Activated effector memory CD4-positive, alpha-beta T cell treated with Interleukin-2 at 50 U/mL for 16 hours (primary cell): ENCODE results near the gene PCDHGB3.
"Not testable (repeated sequence)": the region's sequence is repeated elsewhere in the genome, so short reads cannot be mapped to it uniquely, and the experiment has no call there.

ENCODE experiments used
- DNase-seq: peaks from one replicate; pipeline ENCODE4 v3.0.0-alpha.2; 2020

Gene PCDHGB3

GRCh38 chr5:141369994-141370848, at the start of gene PCDHGB3:
Gene PCDHGB3 (plus strand): TSS chr5:141370242. CDS start chr5:141370395, 153 bp downstream.
- peak; percentile 10 for DNase-seq

DNA sequence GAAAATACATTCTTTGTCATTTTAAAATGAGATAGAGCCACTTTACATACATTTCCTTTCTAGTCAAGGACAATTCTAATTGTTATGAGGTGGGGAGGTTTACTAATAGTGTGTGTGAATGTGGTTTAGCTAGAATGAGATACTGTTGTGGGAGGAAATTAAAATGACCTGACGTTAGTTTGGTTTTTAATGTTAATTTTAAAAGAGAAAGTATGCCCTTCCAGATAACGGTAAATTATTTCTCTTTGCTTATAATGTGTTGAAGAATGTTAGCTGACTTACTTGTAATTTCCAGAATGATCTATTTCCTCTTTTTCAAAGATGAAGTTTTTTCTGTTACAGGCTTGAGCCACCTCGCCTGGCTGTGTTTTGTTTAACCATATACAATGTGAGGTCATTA, 47.8 kb upstream of the PCDHGB3 start:
- no peak for DNase-seq

DNA sequence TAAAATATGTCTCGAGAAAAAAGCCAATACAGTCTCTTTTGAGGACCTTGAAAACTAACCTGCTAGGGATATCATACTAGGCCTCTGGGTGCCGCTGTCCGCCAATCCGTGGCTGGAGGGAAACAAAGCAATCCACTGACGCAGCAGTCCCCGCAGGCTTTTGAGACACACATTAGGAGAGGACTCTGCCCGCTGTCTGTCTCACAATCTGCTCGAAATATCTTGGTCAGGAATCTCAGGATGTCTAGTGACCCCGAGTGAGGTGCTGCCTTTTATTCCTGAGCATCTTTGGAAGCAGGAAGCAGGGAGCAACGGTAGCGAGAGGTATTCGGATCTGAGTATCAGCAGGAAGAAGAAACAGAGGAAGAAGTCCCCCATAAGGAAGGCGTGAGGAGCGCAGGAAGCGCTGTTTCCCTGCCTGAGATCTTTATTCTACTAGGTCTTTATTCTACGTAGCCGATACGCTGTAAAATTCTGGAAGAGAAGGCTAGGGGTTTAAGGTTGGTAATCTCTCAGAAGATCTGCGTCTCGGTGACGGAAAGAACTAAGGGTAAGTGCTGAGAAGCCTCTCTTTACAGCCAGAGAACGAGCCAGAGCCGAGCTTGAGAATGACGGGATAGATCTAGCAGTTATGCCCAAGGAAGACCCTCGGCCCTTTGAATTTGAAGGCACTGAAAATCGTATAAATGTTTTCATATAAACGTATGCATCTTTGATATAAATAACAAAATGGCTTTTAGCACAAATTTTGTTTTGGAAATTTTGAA, 43.8 kb upstream of the PCDHGB3 start:
- peak; percentile 64 for DNase-seq

- DNase-seq, result no peak
Measured at GRCh38 chr5:141328231-141328630, 41.8 kb upstream of the PCDHGB3 start.

DNA sequence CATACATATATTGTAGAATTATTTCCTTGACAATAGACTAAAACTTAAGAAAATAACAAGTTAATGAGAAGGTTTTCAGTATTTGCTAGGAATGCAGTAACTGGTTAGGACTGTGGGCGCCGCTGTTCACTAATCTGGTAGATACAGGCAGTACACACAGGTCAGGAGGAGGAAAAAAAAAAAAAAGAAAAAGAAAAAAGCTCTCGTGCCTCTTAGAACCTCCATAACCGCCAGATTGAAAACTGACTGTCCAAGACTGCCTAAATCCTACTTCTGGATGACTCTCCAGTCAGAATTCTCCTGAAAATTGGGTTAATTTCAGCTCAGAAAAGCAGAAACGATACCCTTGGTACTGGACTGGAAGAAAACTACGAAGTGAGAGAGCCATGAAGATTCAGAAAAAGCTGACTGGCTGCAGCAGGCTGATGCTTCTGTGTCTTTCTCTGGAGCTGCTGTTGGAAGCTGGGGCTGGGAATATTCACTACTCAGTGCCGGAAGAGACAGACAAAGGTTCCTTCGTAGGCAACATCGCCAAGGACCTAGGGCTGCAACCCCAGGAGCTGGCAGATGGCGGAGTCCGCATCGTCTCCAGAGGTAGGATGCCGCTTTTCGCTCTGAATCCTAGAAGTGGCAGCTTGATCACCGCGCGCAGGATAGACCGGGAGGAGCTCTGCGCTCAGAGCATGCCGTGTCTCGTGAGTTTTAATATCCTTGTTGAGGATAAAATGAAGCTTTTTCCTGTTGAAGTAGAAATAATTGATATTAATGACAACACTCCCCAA, 39.6 kb upstream of the PCDHGB3 start, which contains the start of gene PCDHGA1:
Gene PCDHGA1 (plus strand): TSS at position 216 of the 782 bp plus-strand sequence.
- DNase-seq, result no peak

DNA sequence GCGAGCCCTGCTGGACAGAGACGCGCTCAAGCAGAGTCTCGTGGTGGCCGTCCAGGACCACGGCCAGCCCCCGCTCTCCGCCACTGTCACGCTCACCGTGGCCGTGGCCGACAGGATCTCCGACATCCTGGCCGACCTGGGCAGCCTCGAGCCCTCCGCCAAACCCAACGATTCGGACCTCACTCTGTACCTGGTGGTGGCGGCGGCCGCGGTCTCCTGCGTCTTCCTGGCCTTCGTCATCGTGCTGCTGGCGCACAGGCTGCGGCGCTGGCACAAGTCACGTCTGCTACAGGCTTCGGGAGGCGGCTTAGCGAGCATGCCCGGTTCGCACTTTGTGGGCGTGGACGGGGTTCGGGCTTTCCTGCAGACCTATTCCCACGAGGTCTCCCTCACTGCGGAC, 37.5 kb upstream of the PCDHGB3 start:
- DNase-seq, result not testable (repeated sequence)

- DNase-seq, result no peak
Measured at GRCh38 chr5:141338538-141339306, 31.3 kb upstream of the PCDHGB3 start, which contains the start of gene PCDHGA2. Gene PCDHGA2 (plus strand): TSS chr5:141338760.

DNA sequence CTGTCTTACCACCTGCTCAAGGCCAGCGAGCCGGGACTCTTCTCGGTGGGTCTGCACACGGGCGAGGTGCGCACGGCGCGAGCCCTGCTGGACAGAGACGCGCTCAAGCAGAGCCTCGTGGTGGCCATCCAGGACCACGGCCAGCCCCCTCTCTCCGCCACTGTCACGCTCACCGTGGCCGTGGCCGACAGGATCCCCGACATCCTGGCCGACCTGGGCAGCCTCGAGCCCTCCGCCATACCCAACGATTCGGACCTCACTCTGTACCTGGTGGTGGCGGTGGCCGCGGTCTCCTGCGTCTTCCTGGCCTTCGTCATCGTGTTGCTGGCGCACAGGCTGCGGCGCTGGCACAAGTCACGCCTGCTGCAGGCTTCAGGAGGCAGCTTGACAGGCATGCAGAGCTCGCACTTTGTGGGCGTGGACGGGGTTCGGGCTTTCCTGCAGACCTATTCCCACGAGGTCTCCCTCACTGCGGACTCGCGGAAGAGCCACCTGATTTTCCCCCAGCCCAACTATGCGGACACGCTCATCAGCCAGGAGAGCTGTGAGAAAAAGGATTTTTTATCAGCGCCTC, 29.2 kb upstream of the PCDHGB3 start:
- DNase-seq, result not testable (repeated sequence)

GRCh38 chr5:141342773-141343172, 27.3 kb upstream of the PCDHGB3 start:
- no peak for DNase-seq

GRCh38 chr5:141343242-141343952, 26.6 kb upstream of the PCDHGB3 start, which contains the start of gene PCDHGA3:
Gene PCDHGA3 (plus strand): TSS chr5:141343829. CDS start chr5:141344034, 205 bp downstream.
- no peak for DNase-seq

DNA sequence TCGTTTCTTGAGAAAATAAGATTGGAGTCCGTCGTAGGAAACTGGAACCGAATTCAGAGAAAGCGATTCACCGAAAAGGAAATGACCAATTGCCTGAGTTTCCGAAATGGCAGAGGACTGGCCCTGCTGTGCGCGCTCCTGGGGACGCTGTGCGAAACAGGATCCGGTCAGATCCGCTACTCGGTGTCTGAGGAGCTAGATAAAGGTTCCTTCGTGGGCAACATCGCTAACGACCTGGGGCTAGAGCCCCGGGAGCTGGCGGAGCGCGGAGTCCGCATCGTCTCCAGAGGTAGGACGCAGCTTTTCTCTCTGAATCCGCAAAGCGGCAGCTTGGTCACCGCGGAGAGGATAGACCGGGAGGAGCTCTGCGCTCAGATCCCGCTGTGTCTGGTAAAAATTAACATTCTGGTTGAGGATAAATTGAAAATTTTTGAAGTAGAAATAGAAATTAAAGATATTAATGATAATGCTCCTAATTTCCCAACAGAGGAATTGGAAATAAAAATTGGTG, 26.0 kb upstream of the PCDHGB3 start:
- DNase-seq, result no peak

DNA sequence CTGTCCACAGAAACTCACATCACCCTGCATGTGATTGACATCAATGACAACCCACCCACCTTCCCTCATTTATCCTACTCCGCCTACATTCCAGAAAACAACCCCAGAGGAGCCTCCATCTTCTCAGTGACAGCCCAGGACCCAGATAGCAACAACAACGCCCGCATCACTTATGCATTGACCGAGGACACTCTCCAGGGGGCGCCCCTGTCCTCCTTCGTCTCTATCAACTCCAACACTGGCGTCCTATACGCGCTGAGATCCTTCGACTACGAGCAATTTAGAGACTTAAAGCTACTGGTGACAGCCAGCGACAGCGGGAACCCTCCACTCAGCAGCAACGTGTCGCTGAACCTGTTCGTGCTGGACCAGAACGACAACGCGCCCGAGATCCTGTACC, 24.7 kb upstream of the PCDHGB3 start:
- DNase-seq, result no peak

DNA sequence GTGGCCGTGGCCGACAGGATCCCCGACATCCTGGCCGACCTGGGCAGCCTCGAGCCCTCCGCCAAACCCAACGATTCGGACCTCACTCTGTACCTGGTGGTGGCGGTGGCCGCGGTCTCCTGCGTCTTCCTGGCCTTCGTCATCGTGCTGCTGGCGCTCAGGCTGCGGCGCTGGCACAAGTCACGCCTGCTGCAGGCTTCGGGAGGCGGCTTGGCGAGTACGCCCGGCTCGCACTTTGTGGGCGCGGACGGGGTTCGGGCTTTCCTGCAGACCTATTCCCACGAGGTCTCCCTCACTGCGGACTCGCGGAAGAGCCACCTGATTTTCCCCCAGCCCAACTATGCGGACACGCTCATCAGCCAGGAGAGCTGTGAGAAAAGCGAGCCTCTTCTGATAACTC, 24.0 kb upstream of the PCDHGB3 start:
- not testable (repeated sequence) for DNase-seq

DNA sequence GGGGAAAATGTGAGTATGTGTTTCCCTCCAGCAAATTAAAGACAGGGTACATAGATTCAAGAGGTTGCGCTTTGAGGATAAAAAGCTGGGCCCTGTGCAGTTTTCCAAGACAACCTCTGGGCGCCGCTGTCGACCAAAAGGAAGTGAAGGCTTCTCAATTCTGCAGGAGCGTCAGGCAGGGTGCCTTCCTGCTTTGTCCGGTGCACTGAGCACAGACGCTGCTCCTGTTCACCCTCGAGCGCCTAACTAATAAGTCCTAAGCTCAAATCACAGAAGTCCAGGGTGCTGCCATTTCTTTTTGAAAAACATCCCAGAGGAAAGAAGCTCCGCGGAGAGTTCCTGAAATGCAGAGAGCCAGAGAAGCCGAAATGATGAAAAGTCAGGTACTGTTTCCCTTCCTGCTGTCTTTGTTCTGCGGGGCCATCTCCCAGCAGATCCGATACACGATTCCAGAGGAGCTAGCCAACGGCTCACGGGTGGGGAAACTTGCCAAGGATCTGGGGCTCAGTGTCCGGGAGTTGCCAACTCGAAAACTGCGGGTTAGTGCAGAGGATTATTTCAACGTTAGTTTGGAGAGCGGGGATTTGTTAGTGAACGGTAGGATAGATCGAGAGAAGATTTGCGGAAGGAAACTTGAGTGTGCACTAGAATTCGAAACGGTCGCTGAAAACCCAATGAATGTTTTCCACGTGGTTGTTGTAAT, 20.0 kb upstream of the PCDHGB3 start, which contains the start of gene PCDHGB1:
Gene PCDHGB1 (plus strand): TSS at position 183 of the 703 bp plus-strand sequence. CDS start 162 bp downstream, at position 345.
- peak; percentile 7 for DNase-seq

- DNase-seq, result no peak
Measured at GRCh38 chr5:141351591-141351990, 18.5 kb upstream of the PCDHGB3 start.

- DNase-seq, result no peak
Measured at GRCh38 chr5:141354900-141355469, 15.1 kb upstream of the PCDHGB3 start, which contains the start of gene PCDHGA4. Gene PCDHGA4 (plus strand): TSS chr5:141355021. CDS start chr5:141355108, 87 bp downstream.

DNA sequence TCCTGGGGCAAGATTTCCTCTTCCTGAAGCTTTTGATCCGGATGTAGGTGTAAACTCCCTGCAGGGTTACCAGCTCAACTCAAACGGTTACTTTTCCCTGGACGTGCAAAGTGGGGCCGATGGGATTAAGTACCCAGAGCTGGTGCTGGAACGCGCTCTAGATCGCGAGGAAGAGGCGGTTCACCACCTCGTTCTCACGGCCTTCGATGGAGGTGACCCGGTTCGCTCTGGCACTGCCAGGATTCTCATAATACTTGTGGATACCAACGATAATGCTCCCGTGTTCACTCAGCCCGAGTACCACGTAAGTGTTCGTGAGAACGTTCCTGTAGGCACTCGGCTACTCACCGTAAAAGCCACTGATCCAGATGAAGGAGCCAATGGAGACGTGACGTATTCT, 14.4 kb upstream of the PCDHGB3 start:
- no peak for DNase-seq

DNA sequence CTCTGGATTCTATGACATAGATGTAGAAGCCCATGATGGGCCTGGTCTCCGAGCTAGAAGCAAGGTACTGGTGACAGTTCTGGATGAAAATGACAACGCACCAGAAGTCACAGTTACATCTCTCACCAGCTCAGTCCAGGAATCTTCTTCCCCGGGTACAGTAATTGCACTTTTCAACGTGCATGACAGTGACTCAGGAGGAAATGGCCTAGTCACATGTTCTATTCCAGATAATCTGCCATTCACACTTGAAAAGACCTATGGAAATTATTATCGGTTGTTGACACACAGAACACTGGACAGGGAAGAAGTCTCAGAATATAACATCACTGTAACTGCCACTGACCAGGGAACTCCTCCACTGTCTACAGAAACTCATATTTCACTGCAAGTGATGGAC, 13.9 kb upstream of the PCDHGB3 start:
- no peak for DNase-seq

GRCh38 chr5:141356950-141357349, 13.1 kb upstream of the PCDHGB3 start:
- no peak for DNase-seq
